HG03064 (cell line): ENCODE measurements around the gene MEGF8.

ENCODE experiments used
- ATAC-seq: cut with Tn5 transposase; IDR thresholded peaks from one replicate; pipeline ENCODE4 v1.9.1; 2021; ENCODE audit warnings: low read depth; ENCODE audit not compliant: unreplicated experiment

The MEGF8 gene, protein sequence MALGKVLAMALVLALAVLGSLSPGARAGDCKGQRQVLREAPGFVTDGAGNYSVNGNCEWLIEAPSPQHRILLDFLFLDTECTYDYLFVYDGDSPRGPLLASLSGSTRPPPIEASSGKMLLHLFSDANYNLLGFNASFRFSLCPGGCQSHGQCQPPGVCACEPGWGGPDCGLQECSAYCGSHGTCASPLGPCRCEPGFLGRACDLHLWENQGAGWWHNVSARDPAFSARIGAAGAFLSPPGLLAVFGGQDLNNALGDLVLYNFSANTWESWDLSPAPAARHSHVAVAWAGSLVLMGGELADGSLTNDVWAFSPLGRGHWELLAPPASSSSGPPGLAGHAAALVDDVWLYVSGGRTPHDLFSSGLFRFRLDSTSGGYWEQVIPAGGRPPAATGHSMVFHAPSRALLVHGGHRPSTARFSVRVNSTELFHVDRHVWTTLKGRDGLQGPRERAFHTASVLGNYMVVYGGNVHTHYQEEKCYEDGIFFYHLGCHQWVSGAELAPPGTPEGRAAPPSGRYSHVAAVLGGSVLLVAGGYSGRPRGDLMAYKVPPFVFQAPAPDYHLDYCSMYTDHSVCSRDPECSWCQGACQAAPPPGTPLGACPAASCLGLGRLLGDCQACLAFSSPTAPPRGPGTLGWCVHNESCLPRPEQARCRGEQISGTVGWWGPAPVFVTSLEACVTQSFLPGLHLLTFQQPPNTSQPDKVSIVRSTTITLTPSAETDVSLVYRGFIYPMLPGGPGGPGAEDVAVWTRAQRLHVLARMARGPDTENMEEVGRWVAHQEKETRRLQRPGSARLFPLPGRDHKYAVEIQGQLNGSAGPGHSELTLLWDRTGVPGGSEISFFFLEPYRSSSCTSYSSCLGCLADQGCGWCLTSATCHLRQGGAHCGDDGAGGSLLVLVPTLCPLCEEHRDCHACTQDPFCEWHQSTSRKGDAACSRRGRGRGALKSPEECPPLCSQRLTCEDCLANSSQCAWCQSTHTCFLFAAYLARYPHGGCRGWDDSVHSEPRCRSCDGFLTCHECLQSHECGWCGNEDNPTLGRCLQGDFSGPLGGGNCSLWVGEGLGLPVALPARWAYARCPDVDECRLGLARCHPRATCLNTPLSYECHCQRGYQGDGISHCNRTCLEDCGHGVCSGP (N-terminal part only)

DNA sequence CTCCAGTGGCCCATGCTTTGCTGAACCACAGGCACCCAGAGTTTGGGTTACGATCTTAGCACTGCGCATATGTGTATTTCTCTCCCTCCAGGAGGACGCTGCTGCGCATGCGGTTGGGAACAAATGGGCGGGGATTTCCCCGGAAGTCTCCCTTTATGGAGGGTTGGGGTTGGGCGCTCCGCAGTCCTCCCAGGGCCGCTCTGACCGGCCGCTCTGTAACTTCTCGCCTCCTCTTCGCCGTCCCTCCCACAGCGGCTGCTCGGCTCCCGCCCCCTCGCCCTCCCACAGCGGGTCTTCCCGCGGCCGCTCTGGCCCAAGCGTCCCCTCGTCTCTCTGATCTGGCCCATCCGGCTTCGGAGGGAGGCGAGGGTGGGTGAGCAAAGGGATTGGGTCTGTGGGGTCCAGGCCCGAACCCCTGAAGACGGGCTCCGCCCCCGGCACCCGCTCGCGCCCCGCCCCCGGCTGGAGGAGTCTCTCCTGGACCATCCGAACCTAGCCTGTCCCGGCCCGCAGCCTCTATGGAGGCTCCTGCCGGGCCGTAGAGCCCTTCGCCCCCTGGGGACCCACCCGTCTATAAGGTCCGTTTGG lies at the start of gene MEGF8:
TSS of gene MEGF8 (plus strand) at position 328 of the 588 bp plus-strand sequence. CDS start 609 bp downstream, outside the sequence.
- peak; percentile 87 for ATAC-seq

DNA sequence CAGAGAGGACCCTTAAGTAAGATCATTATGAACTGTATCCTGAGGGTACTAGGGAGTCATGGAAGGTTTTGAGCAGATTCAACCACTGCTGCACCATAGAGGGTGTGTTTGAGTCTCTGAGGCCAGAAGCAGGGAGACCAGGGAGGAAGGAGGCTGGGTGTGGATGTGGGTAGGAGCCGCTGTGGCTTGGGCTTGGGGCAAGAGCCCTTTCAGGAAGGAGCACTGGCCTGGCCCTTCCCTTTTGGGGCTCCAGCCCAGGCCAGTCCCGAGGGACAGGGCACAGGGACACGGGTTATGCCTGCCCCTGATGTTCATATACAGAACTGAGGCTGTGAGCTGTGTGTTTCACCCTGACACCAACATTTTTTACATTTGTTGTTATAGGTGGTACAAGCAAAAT lies 49.2 kb upstream of the MEGF8 start:
- ATAC-seq: no peak

DNA sequence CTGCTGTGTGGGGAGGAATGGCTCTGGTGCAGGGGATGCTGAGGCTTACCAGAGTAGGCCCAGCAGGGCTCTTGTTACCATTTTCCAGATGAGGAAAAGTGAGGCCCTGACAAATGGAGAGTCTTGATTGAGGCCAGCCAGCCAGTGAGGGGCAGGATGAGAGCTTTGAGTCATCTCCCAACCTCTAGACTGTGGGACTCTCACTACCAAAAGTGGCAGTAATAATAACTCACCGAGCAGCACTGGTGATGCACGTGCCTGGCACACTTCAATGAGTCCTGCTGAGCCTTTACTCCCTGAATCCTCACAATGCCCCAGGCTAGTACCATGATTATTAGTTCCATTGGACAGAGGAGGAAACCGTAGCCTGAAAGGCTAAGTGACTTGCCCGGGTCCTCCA lies 48.6 kb upstream of the MEGF8 start:
- ATAC-seq: no peak

DNA sequence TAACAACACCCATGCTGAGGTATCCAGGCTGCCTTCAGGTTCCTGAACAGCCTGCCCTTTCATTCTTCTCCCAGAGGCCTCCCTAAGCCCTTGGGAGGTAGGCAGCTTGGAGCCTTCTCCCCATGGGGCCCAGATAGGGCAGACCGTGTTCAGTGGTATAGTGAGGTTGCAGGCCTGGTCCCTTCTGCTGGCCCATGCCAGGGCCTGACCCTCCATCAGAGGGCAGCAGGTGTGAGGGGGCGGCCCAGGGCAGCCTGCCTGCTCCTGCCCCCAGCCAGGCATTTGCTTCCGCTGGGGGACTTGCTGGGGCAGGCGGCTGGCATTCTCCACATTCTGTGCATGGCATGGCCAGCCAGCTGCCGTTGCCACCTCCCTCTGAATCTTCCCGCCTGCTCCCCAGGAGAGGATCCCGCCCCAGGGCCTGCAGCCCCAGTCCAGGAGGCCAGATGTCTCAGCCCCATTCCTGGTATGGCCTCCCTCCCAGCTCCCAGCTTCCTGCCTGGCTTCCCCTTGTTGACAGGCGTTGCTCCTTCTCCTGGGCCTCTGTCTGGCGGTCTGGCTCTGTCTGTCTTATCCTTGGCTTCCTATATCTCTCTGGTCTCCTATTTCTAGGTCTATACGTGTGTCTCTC lies 47.5 kb upstream of the MEGF8 start:
- ATAC-seq: no peak

DNA sequence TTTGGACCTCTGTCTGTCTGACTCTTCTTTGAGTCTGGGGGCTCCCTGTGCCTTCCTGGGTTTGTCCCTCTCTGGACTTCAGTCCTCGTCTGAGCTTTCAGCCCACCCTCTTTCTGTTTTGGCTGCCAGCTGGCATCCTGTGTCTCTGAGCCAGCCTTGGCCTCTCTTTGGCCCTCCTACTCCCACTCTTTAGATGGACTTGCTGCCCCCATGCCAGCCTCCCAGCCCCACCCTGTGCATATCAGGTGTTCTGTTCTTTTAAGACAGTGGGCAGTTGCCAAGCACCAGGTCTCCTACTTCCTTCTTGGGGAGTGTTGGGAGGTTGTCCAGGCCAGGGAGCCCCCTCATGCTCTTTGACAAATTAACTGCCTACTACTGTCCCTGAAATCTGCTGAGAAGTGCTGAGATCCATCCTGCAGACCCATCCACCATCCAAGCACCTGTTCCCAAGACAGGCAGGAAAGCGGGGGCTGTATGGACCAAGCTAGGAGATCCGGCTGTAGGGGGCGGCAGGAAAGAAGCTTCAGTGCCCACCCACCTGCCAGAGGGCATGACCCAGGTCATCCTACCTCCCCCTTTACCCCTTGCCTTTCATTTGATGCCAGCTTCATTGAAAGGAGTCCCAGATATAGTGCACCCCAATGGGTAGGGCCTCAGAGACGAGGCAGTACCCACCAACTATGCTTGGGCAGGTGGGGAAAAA lies 46.8 kb upstream of the MEGF8 start:
- no peak for ATAC-seq

DNA sequence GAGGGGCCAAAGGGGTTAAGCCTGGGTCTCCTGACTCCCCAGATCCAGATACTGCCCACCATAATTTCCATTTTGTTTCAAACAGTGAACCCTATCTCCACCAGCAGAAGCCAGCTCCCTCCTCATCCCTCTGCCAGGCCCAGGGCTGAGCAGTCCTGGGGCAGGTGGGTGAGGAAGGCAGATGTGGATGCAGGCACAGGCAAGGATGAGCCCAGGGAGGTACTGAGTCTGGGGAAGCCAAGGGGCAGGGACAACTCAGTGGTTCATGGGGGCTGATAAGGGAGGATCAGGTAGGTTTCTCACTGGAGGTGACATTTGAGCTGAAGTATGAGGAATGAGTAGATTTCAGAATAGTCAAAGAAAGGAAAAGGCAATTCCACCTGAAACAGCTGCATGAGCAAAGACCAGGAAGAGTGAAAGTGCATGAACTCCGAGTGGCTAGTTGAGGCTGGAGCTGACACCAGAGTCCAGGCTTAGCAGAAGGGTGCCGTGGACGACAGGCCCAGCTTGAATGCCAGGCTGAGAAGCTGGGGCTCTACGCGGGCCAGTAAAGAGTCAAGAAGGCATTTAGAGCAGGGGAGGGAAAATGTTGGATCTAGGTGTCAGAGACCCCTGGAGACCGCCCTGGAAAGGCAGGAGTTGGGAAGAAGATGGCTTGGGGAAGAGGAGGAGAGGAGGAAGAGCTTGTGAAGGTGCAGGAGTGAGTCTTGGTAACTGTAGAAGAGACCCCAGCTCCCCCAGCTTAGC lies 46.1 kb upstream of the MEGF8 start:
- ATAC-seq: no peak

DNA sequence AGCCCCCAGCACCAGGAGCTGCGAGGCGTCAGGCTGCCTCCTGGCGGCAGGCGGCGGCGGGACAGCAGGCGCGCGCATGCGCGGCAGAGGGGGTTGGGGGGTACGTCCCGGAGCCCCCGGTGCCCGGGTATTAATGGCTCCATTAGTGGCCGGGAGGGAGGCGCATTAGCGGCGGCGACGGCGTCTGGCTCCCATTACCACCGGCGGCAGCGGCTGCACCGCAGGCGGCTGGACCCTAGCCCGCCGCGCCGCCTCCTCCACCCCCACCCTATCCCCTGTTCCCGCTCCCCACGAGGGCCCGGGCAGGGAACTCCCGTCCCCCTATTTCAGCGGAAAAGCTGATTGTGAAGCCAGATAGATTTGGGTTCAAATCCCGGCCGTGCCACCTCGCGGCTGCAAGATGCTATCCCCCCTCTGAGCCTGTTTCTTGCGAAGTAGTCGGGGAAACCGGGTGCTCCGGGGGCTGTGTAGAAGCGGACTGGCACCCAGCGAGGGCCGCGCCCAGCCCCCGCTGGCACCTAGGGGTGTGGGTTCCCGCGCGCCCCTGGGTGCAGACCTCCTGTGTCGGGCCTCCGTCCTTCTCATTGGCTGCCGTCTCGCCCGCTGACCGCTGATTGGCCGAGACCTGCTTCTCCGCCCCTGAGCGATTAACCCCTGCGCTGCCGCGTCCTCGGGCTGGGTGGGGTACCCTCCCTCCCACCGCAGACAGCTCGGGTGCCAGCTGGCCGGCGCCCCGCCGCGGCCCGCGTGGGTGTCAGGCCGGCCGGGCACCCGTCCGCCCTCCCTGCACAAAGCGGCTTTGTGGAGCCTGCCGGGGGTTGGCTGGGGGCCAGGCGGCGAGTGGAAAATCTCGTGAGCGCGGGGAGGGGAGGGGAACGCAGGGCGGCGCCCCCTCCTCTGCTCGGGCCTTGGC lies 45.3 kb upstream of the MEGF8 start:
- no peak for ATAC-seq

DNA sequence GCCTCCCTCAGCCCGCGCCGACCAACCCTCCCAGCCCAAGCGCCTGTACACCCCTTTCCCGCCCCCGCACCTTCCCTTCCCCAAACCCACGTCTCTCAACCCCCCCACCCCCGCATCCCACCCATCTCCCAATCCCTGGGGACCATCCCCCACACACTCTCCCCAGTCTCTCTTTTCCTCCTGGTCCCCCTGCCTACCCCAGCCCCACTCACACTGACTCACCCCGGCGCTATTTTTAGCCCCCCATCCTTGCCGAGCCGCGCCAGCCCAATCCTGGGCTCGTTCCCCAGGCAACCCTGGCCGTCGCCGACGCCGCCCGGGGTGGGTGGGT lies 44.7 kb upstream of the MEGF8 start:
- no peak for ATAC-seq

DNA sequence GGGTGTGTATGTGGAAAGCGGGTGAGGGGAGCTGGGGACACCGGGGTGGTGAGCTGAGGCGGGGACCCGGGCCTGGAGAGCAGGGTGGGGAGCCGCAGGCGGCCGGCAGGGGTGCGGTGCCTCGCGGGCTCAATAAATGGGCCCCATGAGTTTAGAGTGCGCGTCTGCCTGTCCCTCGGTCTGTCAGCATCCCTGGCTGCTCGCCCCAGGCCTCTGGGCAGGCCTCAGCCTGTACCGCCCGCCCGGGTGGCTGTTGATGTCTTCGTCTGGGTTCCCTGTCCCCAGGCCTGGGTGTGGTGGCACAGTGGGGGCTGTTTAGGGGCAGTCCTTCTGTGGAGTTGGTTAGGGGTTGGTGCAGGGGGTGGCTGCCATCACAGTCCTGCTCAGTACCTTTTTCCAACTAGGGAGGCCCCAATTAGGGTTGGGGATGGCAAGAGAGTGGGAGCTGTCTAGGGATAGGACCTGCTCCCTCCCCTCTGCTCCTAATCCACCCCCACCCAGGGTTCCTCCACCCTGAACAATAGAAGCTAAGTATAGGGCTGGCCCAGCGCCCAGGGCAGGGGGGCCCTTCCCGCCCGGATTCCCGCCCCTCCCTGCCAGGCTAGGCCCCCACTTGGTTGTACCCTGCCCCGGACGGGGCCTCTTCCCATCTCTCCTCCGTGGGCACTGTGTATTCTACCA lies 44.1 kb upstream of the MEGF8 start:
- ATAC-seq: no peak

DNA sequence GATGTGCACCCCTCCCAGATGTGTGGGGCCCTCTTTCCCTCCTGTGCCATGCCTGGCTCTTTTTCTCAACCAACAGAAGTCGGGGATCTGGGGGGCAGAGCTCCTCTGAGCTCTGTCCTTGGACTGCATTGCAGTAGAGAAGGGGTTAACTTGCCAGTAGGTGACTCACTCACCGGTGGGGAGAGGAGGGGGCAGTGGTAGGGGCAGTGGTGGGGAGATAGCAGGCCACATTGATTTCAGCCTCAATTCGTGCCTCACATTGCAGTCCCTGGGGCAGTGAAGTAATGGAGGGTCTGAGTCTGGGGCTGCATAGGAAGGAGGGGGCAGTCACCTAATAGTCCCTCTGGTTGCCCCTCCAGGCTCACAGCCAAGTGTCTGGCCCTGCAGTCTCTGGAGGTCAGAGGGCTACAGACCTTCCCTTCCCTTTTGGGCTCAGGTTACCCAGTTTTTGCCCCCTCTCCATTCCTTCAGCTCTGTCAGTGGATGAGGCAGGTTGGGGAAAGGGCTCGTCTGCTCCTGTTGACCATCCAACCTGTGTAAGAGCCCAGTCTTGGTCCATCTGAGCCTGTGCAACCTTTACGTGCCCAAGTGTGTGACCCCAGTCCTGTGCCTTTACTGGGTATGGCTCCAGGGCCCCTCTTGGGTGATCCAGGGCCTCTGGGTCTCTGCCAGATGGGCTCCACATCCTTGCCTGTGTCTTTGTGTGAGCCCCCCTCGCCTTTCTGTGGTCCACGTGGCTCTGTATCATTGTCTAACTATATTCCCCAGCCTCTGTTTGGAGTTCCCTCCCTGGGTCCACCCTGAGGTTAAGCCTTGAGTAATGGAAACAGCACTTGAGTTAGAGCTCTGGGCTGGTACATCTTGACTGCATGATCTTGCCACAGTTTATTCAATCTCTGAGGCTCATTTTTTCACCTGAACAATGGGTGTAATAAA lies 43.3 kb upstream of the MEGF8 start:
- ATAC-seq: no peak

DNA sequence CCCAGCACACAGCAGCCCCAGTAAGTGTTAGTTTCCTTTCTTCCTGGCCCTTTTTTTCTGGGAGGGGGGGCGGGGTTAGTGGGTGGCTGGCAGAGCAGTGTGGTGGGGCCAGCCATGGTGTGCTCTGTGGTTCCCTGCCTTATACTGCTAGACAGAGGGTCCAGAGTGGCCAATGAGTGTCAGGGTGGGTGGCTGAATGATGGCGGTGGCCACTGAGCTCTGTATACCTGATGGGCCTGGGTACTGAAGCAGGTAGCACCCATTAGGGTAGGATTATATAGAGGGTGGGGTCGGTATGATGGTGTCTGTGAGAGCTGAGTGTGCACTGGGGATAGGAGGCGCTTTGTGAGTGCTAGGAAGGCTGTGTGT lies 42.6 kb upstream of the MEGF8 start:
- no peak for ATAC-seq

DNA sequence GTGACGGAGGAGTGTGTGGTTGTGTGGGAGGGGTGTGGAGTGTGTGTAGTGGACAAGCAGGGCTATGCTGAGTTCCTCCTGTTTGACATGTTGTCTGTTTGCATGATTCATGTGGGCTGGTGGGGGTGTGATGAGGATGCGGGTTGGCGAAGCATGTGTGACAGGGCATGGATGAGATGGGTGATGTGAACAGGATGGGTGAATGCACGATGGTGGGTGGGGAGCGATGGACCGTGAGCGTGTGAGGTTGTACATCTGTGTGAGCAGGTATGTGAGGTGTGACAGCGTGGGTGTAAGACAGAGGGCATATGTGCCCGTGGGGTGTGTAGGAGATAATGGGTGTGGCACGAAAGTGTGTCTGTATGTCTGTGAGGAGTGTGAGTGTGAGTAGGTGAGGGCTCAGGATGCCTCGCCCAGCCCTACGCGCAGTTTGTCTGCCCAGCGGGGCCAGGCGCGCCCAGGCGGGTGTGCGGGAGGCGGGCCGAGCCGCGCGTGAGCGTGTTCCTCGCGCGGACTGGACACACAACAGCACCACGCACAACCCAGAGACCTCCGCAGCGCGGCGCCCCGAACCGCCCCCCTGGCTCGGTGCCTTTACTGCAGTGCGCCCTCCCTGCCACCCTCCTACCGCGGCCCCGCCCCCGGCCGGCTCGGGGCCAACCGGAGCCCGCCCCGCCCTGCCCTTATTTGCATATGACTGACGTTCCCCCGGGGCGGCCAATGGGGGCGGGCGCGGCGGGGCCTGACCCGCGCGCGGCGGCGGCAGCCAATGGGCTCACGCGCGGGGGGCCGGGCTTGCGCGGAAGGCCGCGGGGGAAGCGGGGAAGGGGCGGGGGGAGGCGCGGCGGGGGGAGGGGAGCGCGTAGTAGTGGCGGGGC lies 42.0 kb upstream of the MEGF8 start:
- peak; percentile 44 for ATAC-seq

DNA sequence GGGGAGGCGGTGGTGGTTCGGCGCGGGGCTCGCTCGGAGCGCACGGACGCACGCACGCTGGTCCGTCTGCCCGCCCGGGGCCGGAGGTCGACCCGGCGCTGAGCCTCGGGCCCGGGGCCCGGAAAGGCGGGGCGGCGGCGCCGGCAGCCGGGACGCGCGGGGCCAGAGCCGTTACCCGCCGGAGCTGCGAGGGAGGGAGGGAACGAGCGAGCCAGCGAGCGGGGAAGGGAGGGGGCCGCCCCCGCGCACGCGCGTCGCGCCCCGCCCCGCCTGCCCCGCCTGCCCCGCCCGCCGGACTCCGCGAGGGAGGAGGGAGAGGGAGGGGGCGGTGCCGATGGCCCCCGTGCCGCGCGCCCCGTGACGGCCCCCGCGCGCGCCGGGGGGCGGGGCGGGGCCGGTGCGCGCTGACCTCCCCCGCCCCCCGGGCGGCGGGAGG lies 41.4 kb upstream of the MEGF8 start:
- peak; percentile 18 for ATAC-seq

DNA sequence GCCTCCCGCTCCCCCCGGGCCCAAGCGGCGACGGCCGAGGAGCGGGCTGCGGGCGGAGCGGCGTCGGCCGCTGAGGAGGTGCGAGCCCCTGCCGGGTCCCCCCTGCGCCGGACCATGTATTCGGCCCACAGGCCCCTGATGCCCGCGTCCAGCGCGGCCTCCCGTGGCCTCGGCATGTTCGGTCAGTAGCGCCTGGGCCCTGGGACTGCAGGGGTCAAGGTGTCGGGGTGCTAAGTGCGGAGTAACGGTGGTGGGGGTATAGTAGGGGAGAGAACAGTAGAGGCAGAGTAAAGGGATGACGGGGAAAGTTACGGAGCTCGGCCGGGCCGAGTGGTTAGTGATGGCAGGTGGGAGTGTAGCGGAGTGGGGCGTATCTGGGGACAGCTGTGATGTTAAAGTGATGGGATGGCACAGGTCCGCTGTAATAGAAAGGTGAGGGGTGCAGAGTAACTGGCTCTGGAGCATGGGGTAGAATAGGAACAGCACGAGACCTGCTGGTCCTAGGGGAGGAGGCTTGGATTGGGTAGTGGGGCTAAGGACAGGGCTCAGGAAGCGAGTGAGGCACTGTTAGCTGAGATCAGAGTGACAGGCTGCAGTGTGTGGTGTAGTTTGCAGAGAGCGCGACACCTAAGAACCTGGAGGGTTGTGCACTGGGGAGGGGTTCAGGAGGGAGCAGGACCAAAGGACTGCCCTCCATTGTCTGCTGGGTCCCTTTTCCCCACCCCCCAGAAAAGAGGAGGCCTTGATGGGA lies 40.7 kb upstream of the MEGF8 start:
- peak; percentile 5 for ATAC-seq

DNA sequence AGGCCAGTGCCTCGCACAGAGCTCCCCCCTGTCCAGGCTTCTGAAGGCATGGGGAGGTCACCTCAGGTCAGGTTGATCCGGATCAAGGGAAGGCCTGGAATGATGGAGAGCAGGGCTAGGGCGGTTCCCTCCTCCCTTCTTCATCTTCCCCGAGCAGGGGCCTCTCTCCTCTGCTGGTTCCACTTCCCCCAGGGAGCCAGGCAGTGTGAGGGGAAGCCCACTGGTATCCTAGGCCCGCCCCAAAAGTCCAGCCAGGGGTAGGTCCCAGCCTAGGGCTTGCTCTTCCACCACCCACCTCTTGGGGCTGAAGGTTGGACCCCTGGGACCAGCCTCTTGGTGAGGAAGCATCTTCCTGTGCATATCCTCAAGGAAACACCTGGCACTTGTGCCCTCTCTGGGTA lies 39.9 kb upstream of the MEGF8 start:
- no peak for ATAC-seq
